T-cell (primary cell): Measurements from ENCODE around the gene TJP3. TPM values are rescaled to one million over a fixed set of nuclear protein-coding genes. Genes with fewer than 3 reads are reported as not detected.
A peak's percentile ranks its signal among the peaks of the same experiment; 100 is the strongest.

Experiments used
- ATAC-seq, 4 experiments: fragments of 200-7000 bp in 3 of 4; fragments of 150-1000 bp in 1 of 4; cut with Tn5 transposase; replicated peaks in 1 of 4; 1 replicate in 3 of 4; 2 replicates in 1 of 4; pipeline ENCODE4 v1.10.0; 2021; ENCODE audit warnings: moderate library complexity in 3 of 4, mild to moderate bottlenecking in 2 of 4, moderate number of reproducible peaks in 1 of 4
- CTCF ChIA-PET, 2 donors: fragments of 300-600 bp; sonication (Branson Sonifier 250); formaldehyde crosslinking; loops; one replicate each; lab custom pipeline; 2022; ENCODE audit warnings: antibody characterized with exemption in 2 of 2; lab: Charles Lee
- POLR2A ChIA-PET, 2 donors: fragments of 300-600 bp; sonication (Branson Sonifier 250); formaldehyde crosslinking; loops; one replicate each; lab custom pipeline; 2022; ENCODE audit warnings: antibody characterized with exemption in 2 of 2; lab: Charles Lee
- DNase-seq, 35 experiments: peaks; one replicate each; pipeline versions ENCODE4 v3.0.0 to v3.0.0-alpha.2; 2013 to 2023
- H3K27ac ChIP-seq: one replicate; pipeline ENCODE4 v1.5.1; 2013; ENCODE audit warnings: low read length
- H3K27me3 ChIP-seq, 2 experiments: replicated peaks in 1 of 2; 1 replicate in 1 of 2; 2 replicates in 1 of 2; pipeline versions ENCODE4 v1.6.1 to v1.7.0; 2013; ENCODE audit warnings: low read length in 1 of 2, mixed read lengths in 1 of 2; ENCODE audit not compliant: control insufficient read depth in 2 of 2, insufficient read depth in 2 of 2; ENCODE audit errors: extremely low read depth in 1 of 2
- H3K36me3 ChIP-seq, 2 donors: 1 replicate in 1 of 2; 2 replicates in 1 of 2; pipeline versions ENCODE4 v1.6.1 to v1.7.0; 2013; ENCODE audit warnings: low read length in 1 of 2; ENCODE audit not compliant: control insufficient read depth in 2 of 2, insufficient read depth in 1 of 2; ENCODE audit errors: extremely low read depth in 1 of 2
- H3K4me1 ChIP-seq, 2 experiments: 1 replicate in 1 of 2; 2 replicates in 1 of 2; pipeline versions ENCODE4 v1.6.1 to v1.7.0; 2013; ENCODE audit warnings: low read length in 2 of 2, mixed read lengths in 1 of 2; ENCODE audit not compliant: insufficient read depth in 2 of 2, control insufficient read depth in 1 of 2; ENCODE audit errors: extremely low read depth in 1 of 2
- H3K4me3 ChIP-seq, 2 donors: 1 replicate in 1 of 2; 2 replicates in 1 of 2; pipeline versions ENCODE4 v1.5.1 to v1.7.0; 2013; ENCODE audit warnings: mild to moderate bottlenecking in 2 of 2, low read length in 1 of 2, moderate library complexity in 1 of 2; ENCODE audit not compliant: control insufficient read depth in 1 of 2; ENCODE audit errors: extremely low read depth in 1 of 2
- H3K9me3 ChIP-seq: 2 replicates; pipeline ENCODE4 v1.7.0; 2013
- H3K27ac Mint-ChIP-seq, 2 donors: one replicate each; pipeline ENCODE4 v1.8.0; 2020 to 2021; ENCODE audit warnings: mild to moderate bottlenecking in 2 of 2, mixed read lengths in 2 of 2
- H3K27me3 Mint-ChIP-seq, 2 donors: one replicate each; pipeline ENCODE4 v1.8.0; 2021 to 2022; ENCODE audit warnings: mixed read lengths in 2 of 2
- H3K36me3 Mint-ChIP-seq: one replicate; pipeline ENCODE4 v1.8.0; 2021; ENCODE audit warnings: mixed read lengths
- H3K4me1 Mint-ChIP-seq, 3 donors: one replicate each; pipeline ENCODE4 v1.8.0; 2020 to 2022; ENCODE audit warnings: mixed read lengths in 3 of 3, mild to moderate bottlenecking in 1 of 3
- H3K4me3 Mint-ChIP-seq, 3 donors: one replicate each; pipeline ENCODE4 v1.8.0; 2020 to 2022; ENCODE audit warnings: mild to moderate bottlenecking in 3 of 3, mixed read lengths in 3 of 3, moderate library complexity in 3 of 3
- H3K9me3 Mint-ChIP-seq, 3 donors: one replicate each; pipeline ENCODE4 v1.8.0; 2020 to 2022; ENCODE audit warnings: mixed read lengths in 3 of 3
- WGBS: methylation state at CpG from one replicate; pipeline ENCODE4 v1.1.5; 2013; ENCODE audit warnings: missing lambda C conversion rate; ENCODE audit not compliant: insufficient coverage; 5-methylcytosine and 5-hydroxymethylcytosine counted together
- total RNA-seq, 35 experiments: library from RNA in 6 of 35; stranded (reverse) in 6 of 35; fragments of 120-200 nt in 1 of 35; gene quantifications; one replicate each; pipeline versions ENCODE4 v1.2.1 to v1.2.4 and lab custom pipeline; 2013 to 2026

TJP3 gene
- total RNA-seq, 5 donors from 2014 or later (not counting 1 experiment from before 2014, with no cell fraction given): 12.6 to 28.9 (median 19.4) TPM

- Mint-ChIP-seq H3K27me3 (no peaks in the 10 kb centered on the region), H3K36me3 (peaks cover 4% of the 10 kb centered on the region), H3K9me3 (no peaks in the 10 kb centered on the region), H3K27ac (peak overlapping the region in 1 of 2 donors; percentile 28), H3K4me3 (no peak overlapping the region), H3K4me1 (peaks cover 13 to 27% (median 20%) of the 10 kb centered on the region in 3 donors)
- Histone ChIP-seq H3K27ac (no peak overlapping the region), H3K27me3 (peaks cover 0 to 8% of the 10 kb centered on the region in 2 experiments), H3K4me3 (no peak overlapping the region), H3K9me3 (no peaks in the 10 kb centered on the region), H3K4me1 (peaks cover 3 to 28% of the 10 kb centered on the region in 2 experiments), H3K36me3 (peaks cover 4 to 13% of the 10 kb centered on the region in 2 donors)
- WGBS: 94% methylated on average over 12 of the region's 18 CpGs
- CTCF ChIA-PET: no interaction called here
- no peak for ATAC-seq
- POLR2A ChIA-PET: no interaction called here
- DNase-seq: no peak
Observed at GRCh38 chr19:3667037-3667638, 41.0 kb upstream of the TJP3 start.

DNA sequence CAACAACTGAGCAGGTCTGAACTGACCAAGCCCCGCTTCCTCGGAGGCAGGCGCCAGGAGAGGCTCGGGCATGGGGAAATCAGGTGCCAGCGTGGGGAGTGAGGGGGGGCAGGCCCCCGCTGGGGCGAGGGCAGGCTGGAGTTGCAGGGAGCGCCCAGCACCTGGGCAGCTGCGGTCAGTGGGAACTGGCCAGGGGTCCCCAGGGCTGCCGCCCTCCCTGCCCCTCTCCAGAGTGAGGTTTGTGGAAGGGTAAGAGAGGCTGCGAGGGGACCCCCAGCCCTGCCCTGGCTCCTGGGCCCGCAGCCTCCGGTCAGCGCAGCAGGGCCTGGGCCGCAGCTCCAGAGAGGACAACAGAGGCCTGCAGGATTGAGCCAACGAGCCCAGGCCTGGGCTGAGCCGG lies 40.4 kb upstream of the TJP3 start:
- ChIA-PET CTCF (no interaction called here), POLR2A (no interaction called here)
- H3K27ac ChIP-seq: no peak overlapping the region
- no peaks in the 10 kb centered on the region for H3K9me3 ChIP-seq
- Mint-ChIP-seq H3K36me3 (peaks cover 4% of the 10 kb centered on the region), H3K27ac (no peak overlapping the region), H3K27me3 (no peaks in the 10 kb centered on the region), H3K4me3 (no peak overlapping the region), H3K4me1 (peaks cover 17 to 31% (median 23%) of the 10 kb centered on the region in 3 donors), H3K9me3 (no peaks in the 10 kb centered on the region)
- H3K4me3 ChIP-seq: no peak overlapping the region
- no peak for DNase-seq
- no peak for ATAC-seq
- WGBS: 90% methylated on average over 15 of the region's 17 CpGs
- peaks cover 4 to 12% of the 10 kb centered on the region in 2 donors for H3K36me3 ChIP-seq
- H3K27me3 ChIP-seq: peaks cover 0 to 8% of the 10 kb centered on the region in 2 experiments
- H3K4me1 ChIP-seq: peaks cover 3 to 33% of the 10 kb centered on the region in 2 experiments

DNA sequence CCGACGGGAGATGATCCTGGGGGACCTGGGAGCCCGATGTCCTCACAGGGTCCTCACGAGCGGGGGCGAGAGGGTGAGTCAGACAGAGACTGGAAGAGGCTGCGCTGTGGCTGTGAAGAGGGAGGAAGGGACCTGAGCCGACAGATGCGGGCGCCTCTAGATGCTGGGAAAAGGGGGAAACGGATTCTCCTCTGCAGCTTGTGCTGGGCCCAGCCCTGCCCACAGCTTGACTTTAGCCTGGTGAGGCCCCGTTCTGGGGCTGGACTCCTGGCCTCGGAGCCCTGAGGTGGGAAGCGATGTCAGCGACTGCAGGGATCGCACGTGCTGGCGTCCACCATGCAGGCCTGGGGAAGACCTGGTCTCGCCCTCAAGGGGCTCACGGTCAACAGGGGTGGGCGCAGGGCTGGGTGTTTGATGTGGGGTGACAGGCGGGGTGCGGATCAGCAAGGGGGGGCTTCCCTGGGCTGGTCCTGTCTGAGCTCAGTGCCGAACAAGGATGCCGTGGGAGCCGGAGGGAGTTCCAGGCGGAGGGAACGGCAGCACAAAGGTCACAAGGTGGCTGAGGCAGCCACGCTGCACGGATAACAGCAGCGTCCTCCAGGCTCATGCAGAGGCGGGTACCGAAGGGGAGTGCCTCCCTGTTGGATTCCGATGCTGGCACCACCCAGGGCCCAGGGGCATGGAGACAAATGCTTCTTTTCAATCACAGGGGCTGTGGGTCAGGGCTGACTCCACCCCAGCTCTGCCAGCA lies 39.7 kb upstream of the TJP3 start:
- ChIA-PET CTCF (no interaction called here), POLR2A (no interaction called here)
- ATAC-seq (no peak), DNase-seq (no peak)
- H3K4me3 Mint-ChIP-seq: no peak overlapping the region
- H3K36me3 Mint-ChIP-seq: no peaks in the 10 kb centered on the region
- peaks cover 0 to 8% of the 10 kb centered on the region in 2 experiments for H3K27me3 ChIP-seq
- H3K27ac ChIP-seq: no peak overlapping the region
- H3K27ac Mint-ChIP-seq: no peak overlapping the region
- H3K9me3 ChIP-seq: no peaks in the 10 kb centered on the region
- H3K27me3 Mint-ChIP-seq: no peaks in the 10 kb centered on the region
- no peak overlapping the region for H3K4me3 ChIP-seq
- peaks cover 3 to 33% of the 10 kb centered on the region in 2 experiments for H3K4me1 ChIP-seq
- no peaks in the 10 kb centered on the region for H3K9me3 Mint-ChIP-seq
- WGBS: 90% methylated on average over 30 of the region's 34 CpGs
- peaks cover 17 to 34% (median 23%) of the 10 kb centered on the region in 3 donors for H3K4me1 Mint-ChIP-seq
- peaks cover 4 to 6% of the 10 kb centered on the region in 2 donors for H3K36me3 ChIP-seq

DNA sequence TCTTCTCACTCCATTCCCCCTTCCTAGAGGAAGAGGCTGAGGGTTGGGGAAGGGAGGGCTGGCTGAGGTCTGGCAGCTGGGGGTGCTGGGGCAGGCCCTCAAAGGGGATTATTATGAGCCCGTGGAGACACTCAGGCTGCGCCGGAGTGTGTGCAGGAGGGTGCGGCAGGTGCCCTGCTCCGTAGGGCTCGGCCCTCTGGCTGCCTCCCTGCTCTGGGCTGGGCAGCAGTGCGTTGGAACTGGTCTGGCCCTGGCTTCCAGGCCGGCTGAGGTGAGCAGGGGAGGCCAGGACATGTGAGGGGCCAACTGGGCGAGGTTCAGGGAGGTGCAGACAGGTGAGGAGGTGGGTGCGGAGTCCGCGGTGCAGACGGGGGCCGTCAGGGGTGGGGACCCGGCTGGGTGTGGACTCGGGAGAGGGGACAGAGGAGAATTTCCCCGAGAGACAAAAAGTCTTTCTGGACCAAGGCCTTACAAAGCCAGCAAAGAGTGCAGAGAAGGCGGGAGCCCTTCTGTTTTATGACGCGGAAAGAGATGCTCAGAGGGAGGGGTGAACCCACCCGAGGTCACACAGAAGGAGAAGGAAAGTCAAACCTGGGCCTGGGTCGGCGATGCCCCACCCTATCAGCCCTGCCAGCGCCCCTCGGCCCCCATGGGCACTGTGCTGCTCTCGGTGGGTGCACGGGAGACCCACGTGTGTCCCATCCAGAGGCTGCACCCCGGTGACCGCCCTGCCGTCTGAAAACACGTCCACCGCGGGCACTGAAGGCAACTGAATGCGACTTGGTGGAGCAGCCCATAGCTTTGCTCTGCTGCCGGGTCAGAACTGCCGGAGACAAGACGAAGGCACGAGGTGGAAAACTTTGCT lies 38.9 kb upstream of the TJP3 start:
- Histone ChIP-seq H3K36me3 (no peaks in the 10 kb centered on the region), H3K27ac (no peak overlapping the region), H3K9me3 (no peaks in the 10 kb centered on the region), H3K4me1 (peaks cover 3 to 33% of the 10 kb centered on the region in 2 experiments), H3K27me3 (peaks cover 0 to 8% of the 10 kb centered on the region in 2 experiments), H3K4me3 (no peak overlapping the region)
- ATAC-seq (no peak), DNase-seq (no peak)
- POLR2A ChIA-PET: no interaction called here
- no peak overlapping the region for H3K27ac Mint-ChIP-seq
- no peaks in the 10 kb centered on the region for H3K27me3 Mint-ChIP-seq
- CTCF ChIA-PET: no interaction called here
- peak overlapping the region in 1 of 3 donors; percentile 17 for H3K4me3 Mint-ChIP-seq
- no peaks in the 10 kb centered on the region for H3K9me3 Mint-ChIP-seq
- H3K36me3 Mint-ChIP-seq: no peaks in the 10 kb centered on the region
- 94% methylated on average over 39 of the region's 39 CpGs for WGBS
- peaks cover 17 to 34% (median 23%) of the 10 kb centered on the region in 3 donors for H3K4me1 Mint-ChIP-seq

GRCh38 chr19:3669947-3670795 lies 38.0 kb upstream of the TJP3 start:
- Histone ChIP-seq H3K27me3 (peaks cover 0 to 8% of the 10 kb centered on the region in 2 experiments), H3K4me1 (peaks cover 3 to 33% of the 10 kb centered on the region in 2 experiments), H3K9me3 (no peaks in the 10 kb centered on the region), H3K27ac (no peak overlapping the region), H3K36me3 (no peaks in the 10 kb centered on the region), H3K4me3 (no peak overlapping the region)
- Mint-ChIP-seq H3K36me3 (peaks cover 3% of the 10 kb centered on the region), H3K4me3 (peak overlapping the region in 1 of 3 donors; percentile 57), H3K27me3 (no peaks in the 10 kb centered on the region), H3K9me3 (no peaks in the 10 kb centered on the region), H3K27ac (no peak overlapping the region), H3K4me1 (peaks cover 17 to 34% (median 28%) of the 10 kb centered on the region in 3 donors)
- ChIA-PET CTCF (no interaction called here), POLR2A (no interaction called here)
- DNase-seq (no peak), ATAC-seq (no peak)
- WGBS: 91% methylated on average over 30 of the region's 33 CpGs
